ENCODE data around the gene PTBP1.

GRCh38 chr19:763181-763580 lies 34.1 kb upstream of the PTBP1 start:
- no peak for TF ChIP-seq CTCF (IDR thresholded peaks at IDR 0.05; ENCODE audit: low read length)
- TF ChIP-seq EZH2 (IDR thresholded peaks at IDR 0.05; ENCODE audit: borderline replicate concordance, low read length), result no peak
